ENCODE data around the gene CTNNA3. TPM values are rescaled to one million over a fixed set of nuclear protein-coding genes. Genes with fewer than 3 reads are reported as not detected.

Gene CTNNA3
- total RNA-seq, 4 donors from 2014 or later = 0.47 to 3.3 (median 0.80) TPM; not detected in 1

GRCh38 chr10:67492317-67493019 lies 203.5 kb downstream of the CTNNA3 start:
- Histone ChIP-seq H3K36me3 (no peaks in the 10 kb centered on the region), H3K4me3 (no peak overlapping the region), H3K9me3 (no peaks in the 10 kb centered on the region), H3K27ac (peak overlapping the region in 3 of 4 donors; percentile 26 to 63 (median 44)), H3K27me3 (no peaks in the 10 kb centered on the region), H3K4me1 (peaks cover 0 to 4% (median 0%) of the 10 kb centered on the region in 4 donors)
- TF ChIP-seq CTCF (IDR thresholded peaks at IDR 0.05) (peak in 1 of 6 experiments; percentile 11), POLR2A (IDR thresholded peaks at IDR 0.05) (peak in 1 of 2 donors; percentile 16)
- DNase-seq = peak in 1 of 3 donors; percentile 67

- TF ChIP-seq POLR2A (IDR thresholded peaks at IDR 0.05) (no peak), CTCF (IDR thresholded peaks at IDR 0.05) (no peak)
- no peaks in the 10 kb centered on the region for H3K27me3 ChIP-seq
Observed at GRCh38 chr10:67487906-67488619, 207.9 kb downstream of the CTNNA3 start.

GRCh38 chr10:67487199-67487598 lies 208.8 kb downstream of the CTNNA3 start:
- Histone ChIP-seq H3K4me3 (no peak overlapping the region), H3K27ac (no peak overlapping the region), H3K9me3 (no peaks in the 10 kb centered on the region), H3K4me1 (no peaks in the 10 kb centered on the region), H3K27me3 (no peaks in the 10 kb centered on the region), H3K36me3 (no peaks in the 10 kb centered on the region)
- DNase-seq = no peak
- TF ChIP-seq POLR2A (IDR thresholded peaks at IDR 0.05) (no peak), CTCF (IDR thresholded peaks at IDR 0.05) (no peak)

More at GRCh38 chr10:67487906-67488619, 207.9 kb downstream of the CTNNA3 start:
- H3K4me3 ChIP-seq = no peak overlapping the region
- no peak for DNase-seq
- H3K36me3 ChIP-seq = no peaks in the 10 kb centered on the region
- H3K4me1 ChIP-seq = peaks cover 0 to 2% (median 0%) of the 10 kb centered on the region in 4 donors
- H3K27ac ChIP-seq = no peak overlapping the region
- no peaks in the 10 kb centered on the region for H3K9me3 ChIP-seq

- no peaks in the 10 kb centered on the region for H3K27me3 ChIP-seq
- TF ChIP-seq POLR2A (IDR thresholded peaks at IDR 0.05) (no peak), CTCF (IDR thresholded peaks at IDR 0.05) (no peak)
- no peak for DNase-seq
Observed at GRCh38 chr10:67477868-67478267, 218.1 kb downstream of the CTNNA3 start.

GRCh38 chr10:67476201-67476600 lies 219.8 kb downstream of the CTNNA3 start:
- Histone ChIP-seq H3K4me1 (no peaks in the 10 kb centered on the region), H3K9me3 (peaks cover 0 to 9% (median 0%) of the 10 kb centered on the region in 4 donors), H3K36me3 (no peaks in the 10 kb centered on the region), H3K4me3 (no peak overlapping the region), H3K27ac (no peak overlapping the region), H3K27me3 (no peaks in the 10 kb centered on the region)
- peak in 2 of 3 donors; percentile 48 to 58 for DNase-seq
- TF ChIP-seq POLR2A (IDR thresholded peaks at IDR 0.05) (no peak), CTCF (IDR thresholded peaks at IDR 0.05) (peak in 3 of 6 experiments; percentile 24 to 43 (median 43))

More at GRCh38 chr10:67477868-67478267, 218.1 kb downstream of the CTNNA3 start:
- Histone ChIP-seq H3K4me1 (no peaks in the 10 kb centered on the region), H3K36me3 (no peaks in the 10 kb centered on the region), H3K9me3 (peaks cover 0 to 9% (median 0%) of the 10 kb centered on the region in 4 donors), H3K27ac (no peak overlapping the region), H3K4me3 (no peak overlapping the region)
